K562 (cell line): ENCODE results near the gene PIAS3. TPM values are rescaled to one million over a fixed set of nuclear protein-coding genes. Genes with fewer than 3 reads are reported as not detected.
A peak's percentile ranks its signal among the peaks of the same experiment; 100 is the strongest.

Source experiments
- ARNT ChIP-seq, 2 experiments: fragments of 450-650 bp; IDR thresholded peaks; 2 replicates each; pipeline ENCODE4 v1.6.1; 2016; ENCODE audit warnings: mild to moderate bottlenecking in 1 of 2
- BHLHE40 ChIP-seq: IDR thresholded peaks from 2 replicates; pipeline ENCODE4 v1.6.1; 2011; ENCODE audit warnings: low read length, improper control_type of control experiment
- ELF2 ChIP-seq: fragments of 250-450 bp; sonication (Bioruptor Pico); IDR thresholded peaks from 2 replicates; pipeline ENCODE4 v1.5.0; 2021; ENCODE audit warnings: mild to moderate bottlenecking
- ELF4 ChIP-seq: fragments of 450-650 bp; formaldehyde crosslinking; IDR thresholded peaks from 2 replicates; pipeline ENCODE4 v1.4.0; 2022; ENCODE audit warnings: missing genetic modification characterization
- GTF2A2 ChIP-seq: IDR thresholded peaks from 2 replicates; pipeline ENCODE4 v1.6.1; 2016; ENCODE audit warnings: mild to moderate bottlenecking, missing genetic modification characterization, missing compliant biosample characterization
- GTF2E2 ChIP-seq: fragments of 200-800 bp; sonication (Bioruptor generic); IDR thresholded peaks from 2 replicates; pipeline ENCODE4 v1.6.1; 2016; ENCODE audit warnings: missing genetic modification characterization, missing compliant biosample characterization
- HDAC8 ChIP-seq: fragments of 450-650 bp; IDR thresholded peaks from 2 replicates; pipeline ENCODE4 v1.6.1; 2016; ENCODE audit warnings: mild to moderate bottlenecking, missing genetic modification characterization, moderate library complexity, missing compliant biosample characterization
- LCOR ChIP-seq: sonication (generic); formaldehyde crosslinking; IDR thresholded peaks from 2 replicates; pipeline ENCODE4 v1.8.0; 2022; ENCODE audit warnings: mild to moderate bottlenecking, missing genetic modification reagents
- MAFG ChIP-seq: fragments of 450-650 bp; conservative IDR thresholded peaks from 2 replicates; pipeline ENCODE4 v1.6.1; 2016; ENCODE audit warnings: missing genetic modification characterization, missing compliant biosample characterization
- POLR2B ChIP-seq: fragments of 450-650 bp; IDR thresholded peaks from 2 replicates; pipeline ENCODE4 v1.6.1; 2018; ENCODE audit warnings: low read depth; ENCODE audit not compliant: partially characterized antibody
- RHOXF2B ChIP-seq: fragments of 250-450 bp; sonication (Bioruptor Pico); conservative IDR thresholded peaks from 2 replicates; pipeline ENCODE4 v1.5.1; 2021
- TOE1 ChIP-seq, 2 experiments: fragments of 450-650 bp in 1 of 2; sonication (generic) in 1 of 2; formaldehyde crosslinking in 1 of 2; IDR thresholded peaks; 2 replicates each; pipeline versions ENCODE4 v1.7.1 to v1.8.0; 2016 to 2022; ENCODE audit warnings: borderline replicate concordance in 2 of 2, mild to moderate bottlenecking in 2 of 2, antibody characterized with exemption in 1 of 2, inconsistent platforms in 1 of 2, low read depth in 1 of 2, missing genetic modification reagents in 1 of 2, moderate library complexity in 1 of 2
- TRIM28 ChIP-seq: fragments of 450-650 bp; IDR thresholded peaks from 2 replicates; pipeline ENCODE4 v1.6.1; 2017
- XRCC3 ChIP-seq: fragments of 450-650 bp; IDR thresholded peaks from 2 replicates; pipeline ENCODE4 v1.6.1; 2017; ENCODE audit warnings: mild to moderate bottlenecking, moderate library complexity
- YY1 ChIP-seq, 3 experiments: IDR thresholded peaks; 2 replicates each; pipeline ENCODE4 v1.6.1; 2011; ENCODE audit warnings: low read length in 2 of 3, mild to moderate bottlenecking in 2 of 3, moderate library complexity in 2 of 3, borderline replicate concordance in 1 of 3, control low read depth in 1 of 3, low read depth in 1 of 3; ENCODE audit not compliant: insufficient read depth in 3 of 3, insufficient replicate concordance in 2 of 3, control insufficient read depth in 1 of 3, insufficient read length in 1 of 3; ENCODE audit errors: extremely low read depth in 1 of 3
- ZNF12 ChIP-seq: sonication (generic); formaldehyde crosslinking; IDR thresholded peaks from 2 replicates; pipeline ENCODE4 v1.4.0; 2020; ENCODE audit warnings: mild to moderate bottlenecking, missing genetic modification reagents
- ZNF311 ChIP-seq: fragments of 250-450 bp; sonication (Bioruptor Pico); IDR thresholded peaks from 2 replicates; pipeline ENCODE4 v1.4.0; 2020; ENCODE audit warnings: mild to moderate bottlenecking, moderate library complexity
- ZNF77 ChIP-seq: fragments of 250-450 bp; sonication (Bioruptor Pico); IDR thresholded peaks from 2 replicates; pipeline ENCODE4 v1.5.0; 2020
- polyA plus RNA-seq, 8 experiments: library from polyadenylated mRNA; depleted of rRNA in 4 of 8; stranded (reverse) in 5 of 8; unstranded in 3 of 8; fragments of >200 nt; fragmentation: Nextera tagmentation in 2 of 8; fragmentation: Illumina TruSeq in 1 of 8; extraction: Ambion mirVana in 2 of 8; extraction: Trizol in 1 of 8; gene quantifications; 2 replicates each; pipeline versions ENCODE4 v1.2.1 to v1.2.3, GENCODE V29; 2011 to 2014; ENCODE audit warnings: inconsistent platforms in 1 of 8, missing spikeins in 1 of 8
- total RNA-seq, 7 experiments: library from RNA; depleted of rRNA in 6 of 7; stranded (reverse); fragments of >200 nt in 6 of 7; fragmentation: Illumina TruSeq in 2 of 7; extraction: Trizol in 2 of 7; gene quantifications; 2 replicates each; pipeline versions ENCODE4 v1.2.1 to v1.2.3, GENCODE V29; 2011 to 2021; ENCODE audit warnings: low replicate concordance in 1 of 7
- TF ChIP-seq, protein P1 (sequence below): IDR thresholded peaks from 2 replicates; pipeline ENCODE4 v1.6.1; 2012; ENCODE audit warnings: low read depth, low read length, improper control_type of control experiment, borderline replicate concordance
- TF ChIP-seq, protein P2 (sequence below): fragments of 450-650 bp; IDR thresholded peaks from 2 replicates; pipeline ENCODE4 v1.7.1; 2018; ENCODE audit warnings: mild to moderate bottlenecking, low read depth; ENCODE audit not compliant: partially characterized antibody
- TF ChIP-seq, protein P3 (sequence below): IDR thresholded peaks from 3 replicates; pipeline ENCODE4 v1.6.1; 2011; ENCODE audit warnings: borderline replicate concordance, mild to moderate bottlenecking; ENCODE audit not compliant: insufficient read length, insufficient read depth

The PIAS3 gene
- total and polyA plus RNA-seq, 9 of the 15 experiments (the other 6 are each of a cell fraction or from before 2014, with no cell fraction given) = 1.1 to 25.6 (median 7.9) TPM

DNA sequence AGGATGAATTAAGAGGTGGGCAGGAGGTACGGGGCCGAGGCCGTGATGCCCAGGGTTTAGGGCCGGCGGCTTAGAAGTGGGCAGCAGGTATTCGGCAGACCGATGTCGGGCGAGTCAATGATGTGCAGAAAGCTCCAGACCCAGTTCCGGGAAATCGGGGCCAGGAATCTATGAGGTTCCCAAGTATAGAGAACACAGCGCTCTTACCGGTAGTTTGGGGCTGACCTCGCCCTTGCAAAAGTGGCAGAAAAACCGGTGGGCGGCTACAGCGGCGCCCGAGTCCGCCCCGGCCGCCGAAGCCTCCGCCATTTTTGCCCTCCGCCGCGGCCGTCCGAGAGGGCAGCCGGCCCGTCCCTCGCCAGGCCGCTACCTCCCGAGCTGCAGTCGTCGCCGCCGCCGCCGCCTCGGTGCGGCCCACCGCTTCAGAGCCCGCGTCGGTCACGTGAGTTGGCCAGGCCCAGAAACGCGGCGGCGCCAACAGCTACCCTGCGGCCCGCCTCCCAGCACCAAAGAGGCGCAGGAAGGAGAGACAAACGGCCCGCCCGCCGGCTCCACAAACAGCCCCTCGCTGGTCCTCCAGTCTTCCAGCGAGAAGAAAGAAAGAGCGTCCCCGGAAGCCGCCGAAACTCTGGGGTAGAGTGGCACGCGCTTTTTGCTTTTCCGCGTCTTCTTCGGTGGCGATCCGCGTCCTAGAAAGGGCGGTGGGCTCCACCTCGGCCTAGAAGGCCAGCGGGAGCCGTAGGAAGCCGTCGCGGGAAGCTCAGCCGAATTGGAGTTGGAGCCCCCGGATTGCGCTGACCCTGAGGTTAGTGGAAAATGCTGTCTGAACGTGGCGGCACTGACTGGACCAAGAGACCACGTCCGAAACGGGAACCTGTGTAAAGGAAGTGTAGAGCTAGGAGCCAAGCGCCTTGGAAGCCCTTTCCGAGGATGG is 35.0 kb downstream of the PIAS3 start, which contains the start of the genes POLR3C and RNF115 (continued):
- TF ChIP-seq, protein P1, sequence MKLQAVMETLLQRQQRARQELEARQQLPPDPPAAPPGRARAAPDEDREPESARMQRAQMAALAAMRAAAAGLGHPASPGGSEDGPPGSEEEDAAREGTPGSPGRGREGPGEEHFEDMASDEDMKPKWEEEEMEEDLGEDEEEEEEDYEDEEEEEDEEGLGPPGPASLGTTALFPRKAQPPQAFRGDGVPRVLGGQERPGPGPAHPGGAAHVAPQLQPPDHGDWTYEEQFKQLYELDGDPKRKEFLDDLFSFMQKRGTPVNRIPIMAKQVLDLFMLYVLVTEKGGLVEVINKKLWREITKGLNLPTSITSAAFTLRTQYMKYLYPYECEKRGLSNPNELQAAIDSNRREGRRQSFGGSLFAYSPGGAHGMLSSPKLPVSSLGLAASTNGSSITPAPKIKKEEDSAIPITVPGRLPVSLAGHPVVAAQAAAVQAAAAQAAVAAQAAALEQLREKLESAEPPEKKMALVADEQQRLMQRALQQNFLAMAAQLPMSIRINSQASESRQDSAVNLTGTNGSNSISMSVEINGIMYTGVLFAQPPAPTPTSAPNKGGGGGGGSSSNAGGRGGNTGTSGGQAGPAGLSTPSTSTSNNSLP = no peak
- TF ChIP-seq, protein P2, sequence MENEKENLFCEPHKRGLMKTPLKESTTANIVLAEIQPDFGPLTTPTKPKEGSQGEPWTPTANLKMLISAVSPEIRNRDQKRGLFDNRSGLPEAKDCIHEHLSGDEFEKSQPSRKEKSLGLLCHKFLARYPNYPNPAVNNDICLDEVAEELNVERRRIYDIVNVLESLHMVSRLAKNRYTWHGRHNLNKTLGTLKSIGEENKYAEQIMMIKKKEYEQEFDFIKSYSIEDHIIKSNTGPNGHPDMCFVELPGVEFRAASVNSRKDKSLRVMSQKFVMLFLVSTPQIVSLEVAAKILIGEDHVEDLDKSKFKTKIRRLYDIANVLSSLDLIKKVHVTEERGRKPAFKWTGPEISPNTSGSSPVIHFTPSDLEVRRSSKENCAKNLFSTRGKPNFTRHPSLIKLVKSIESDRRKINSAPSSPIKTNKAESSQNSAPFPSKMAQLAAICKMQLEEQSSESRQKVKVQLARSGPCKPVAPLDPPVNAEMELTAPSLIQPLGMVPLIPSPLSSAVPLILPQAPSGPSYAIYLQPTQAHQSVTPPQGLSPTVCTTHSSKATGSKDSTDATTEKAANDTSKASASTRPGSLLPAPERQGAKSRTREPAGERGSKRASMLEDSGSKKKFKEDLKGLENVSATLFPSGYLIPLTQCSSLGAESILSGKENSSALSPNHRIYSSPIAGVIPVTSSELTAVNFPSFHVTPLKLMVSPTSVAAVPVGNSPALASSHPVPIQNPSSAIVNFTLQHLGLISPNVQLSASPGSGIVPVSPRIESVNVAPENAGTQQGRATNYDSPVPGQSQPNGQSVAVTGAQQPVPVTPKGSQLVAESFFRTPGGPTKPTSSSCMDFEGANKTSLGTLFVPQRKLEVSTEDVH = peak; percentile 59
- TF ChIP-seq ARNT (IDR thresholded peaks at IDR 0.05) (peak; percentile 41 to 65; a peak in 2 of 4 replicates), ELF4 (no peak), TRIM28 (no peak), XRCC3 (no peak), GTF2E2 (tag) (no peak), BHLHE40 (peak; percentile 97), HDAC8 (tag) (no peak), YY1 (IDR thresholded peaks at IDR 0.05; ENCODE audit: borderline replicate concordance in 1 of 3, control insufficient read depth in 1 of 3, extremely low read depth in 1 of 3, insufficient read depth in 3 of 3, insufficient read length in 1 of 3, insufficient replicate concordance in 2 of 3, low read depth in 1 of 3, low read length in 2 of 3) (peak; percentile 54 to 90 (median 77)), ELF2 (CRISPR knock-in tag) (peak; percentile 87), ZNF12 (CRISPR knock-in tag) (no peak), RHOXF2B (CRISPR knock-in tag) (no peak), TOE1 (IDR thresholded peaks at IDR 0.05; ENCODE audit: borderline replicate concordance) (peak; percentile 96), TOE1 (CRISPR knock-in tag; IDR thresholded peaks at IDR 0.05; ENCODE audit: borderline replicate concordance, low read depth) (peak; percentile 24; the same call in 1 of the 2 replicates), MAFG (tag) (no peak), ZNF311 (no peak), LCOR (CRISPR knock-in tag) (peak; percentile 72), ZNF77 (CRISPR knock-in tag) (no peak), GTF2A2 (tag) (0 out of 2 replicates have a peak, but pooled peaks have one; percentile 27), POLR2B (peak; percentile 75)
- TF ChIP-seq, protein P3, sequence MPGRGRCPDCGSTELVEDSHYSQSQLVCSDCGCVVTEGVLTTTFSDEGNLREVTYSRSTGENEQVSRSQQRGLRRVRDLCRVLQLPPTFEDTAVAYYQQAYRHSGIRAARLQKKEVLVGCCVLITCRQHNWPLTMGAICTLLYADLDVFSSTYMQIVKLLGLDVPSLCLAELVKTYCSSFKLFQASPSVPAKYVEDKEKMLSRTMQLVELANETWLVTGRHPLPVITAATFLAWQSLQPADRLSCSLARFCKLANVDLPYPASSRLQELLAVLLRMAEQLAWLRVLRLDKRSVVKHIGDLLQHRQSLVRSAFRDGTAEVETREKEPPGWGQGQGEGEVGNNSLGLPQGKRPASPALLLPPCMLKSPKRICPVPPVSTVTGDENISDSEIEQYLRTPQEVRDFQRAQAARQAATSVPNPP = no peak
